Tibial nerve (tissue), 4 donors: ENCODE data around the gene RUNX3. TPM values are rescaled to one million over a fixed set of nuclear protein-coding genes. Genes with fewer than 3 reads are reported as not detected.
"Not testable (repeated sequence)": the region's sequence is repeated elsewhere in the genome, so short reads cannot be mapped to it uniquely, and the experiment has no call there.

Source experiments
- DNase-seq, 2 donors: peaks; one replicate each; pipeline ENCODE4 v3.0.0-alpha.2; 2019; ENCODE audit warnings: low spot score in 2 of 2
- H3K27ac ChIP-seq, 4 donors: fragments of 200-600 bp; sonication (generic) in 3 of 4; one replicate each; pipeline ENCODE4 v1.5.1; 2017 to 2019; ENCODE audit warnings: mild to moderate bottlenecking in 1 of 4
- H3K27me3 ChIP-seq, 2 donors: fragments of 200-600 bp; sonication (generic) in 1 of 2; one replicate each; pipeline versions ENCODE4 v1.5.1 to v1.6.0; 2017 to 2019
- H3K36me3 ChIP-seq, 3 donors: fragments of 200-600 bp; sonication (generic); one replicate each; pipeline ENCODE4 v1.5.1; 2018 to 2019
- H3K4me1 ChIP-seq, 4 donors: fragments of 200-600 bp; sonication (generic) in 3 of 4; one replicate each; pipeline ENCODE4 v1.5.1; 2017 to 2019
- H3K4me3 ChIP-seq, 4 donors: fragments of 200-600 bp; sonication (generic) in 3 of 4; one replicate each; pipeline ENCODE4 v1.5.1; 2017 to 2019; ENCODE audit warnings: mild to moderate bottlenecking in 1 of 4, moderate library complexity in 1 of 4
- H3K9me3 ChIP-seq, 4 donors: fragments of 200-600 bp; sonication (generic) in 3 of 4; one replicate each; pipeline ENCODE4 v1.5.1; 2017 to 2019
- CTCF ChIP-seq, 5 experiments: fragments of 200-600 bp in 3 of 5; fragments of 450-650 bp in 2 of 5; sonication (generic) in 3 of 5; IDR thresholded peaks; one replicate each; pipeline ENCODE4 v1.5.1; 2016 to 2019; ENCODE audit warnings: antibody characterized with exemption in 5 of 5, mild to moderate bottlenecking in 3 of 5, moderate library complexity in 2 of 5
- EP300 ChIP-seq, 2 donors: sonication (generic); formaldehyde crosslinking; IDR thresholded peaks; one replicate each; pipeline ENCODE4 v1.6.1; 2017; ENCODE audit warnings: antibody characterized with exemption in 2 of 2, mild to moderate bottlenecking in 1 of 2
- POLR2A ChIP-seq, 2 donors: fragments of 450-650 bp; IDR thresholded peaks; one replicate each; pipeline ENCODE4 v1.6.1; 2017; ENCODE audit warnings: antibody characterized with exemption in 2 of 2, mild to moderate bottlenecking in 2 of 2, moderate library complexity in 2 of 2
- WGBS, 2 donors: methylation state at CpG; one replicate each; pipeline ENCODE4 v1.1.5; 2018; 5-methylcytosine and 5-hydroxymethylcytosine counted together
- total RNA-seq, 4 donors: library from RNA; depleted of rRNA; stranded (reverse); fragments of >200 nt; gene quantifications; one replicate each; pipeline ENCODE4 v1.1.0, GENCODE V29; 2016

Gene RUNX3
- total RNA-seq, 4 donors from 2014 or later, result 0.22 to 3.3 (median 1.2) TPM

GRCh38 chr1:24892188-24893153, 37.6 kb downstream of the RUNX3 start:
- WGBS, 2 donors, result 81 to 88% methylated on average over 1 of the region's 1 CpG

GRCh38 chr1:24891367-24891766, 38.7 kb downstream of the RUNX3 start:
- H3K9me3 ChIP-seq, result peaks cover 0 to 26% (median 0%) of the 10 kb centered on the region in 4 donors
- 72 to 90% methylated on average over 1 of the region's 1 CpG for WGBS, 2 donors
- H3K36me3 ChIP-seq, DNase-seq, H3K4me1 ChIP-seq, H3K27ac ChIP-seq, H3K4me3 ChIP-seq, H3K27me3 ChIP-seq: not testable (repeated sequence)

More at GRCh38 chr1:24892188-24893153, 37.6 kb downstream of the RUNX3 start:
- Histone ChIP-seq H3K4me3 (no peak overlapping the region), H3K27ac (no peak overlapping the region), H3K9me3 (peaks cover 0 to 18% (median 0%) of the 10 kb centered on the region in 4 donors), H3K36me3 (no peaks in the 10 kb centered on the region), H3K4me1 (no peaks in the 10 kb centered on the region), H3K27me3 (peaks cover 0 to 6% of the 10 kb centered on the region in 2 donors)
- DNase-seq, result no peak
- no peak for TF ChIP-seq EP300 (IDR thresholded peaks at IDR 0.05)
- TF ChIP-seq POLR2A (IDR thresholded peaks at IDR 0.05), result no peak
- no peak for TF ChIP-seq CTCF (IDR thresholded peaks at IDR 0.05)

- H3K4me1 ChIP-seq, result no peaks in the 10 kb centered on the region
- no peak for TF ChIP-seq EP300 (IDR thresholded peaks at IDR 0.05)
- TF ChIP-seq POLR2A (IDR thresholded peaks at IDR 0.05), result no peak
- no peak for TF ChIP-seq CTCF (IDR thresholded peaks at IDR 0.05)
- WGBS, 2 donors, result 71 to 76% methylated on average over 2 of the region's 2 CpGs
- H3K36me3 ChIP-seq, result no peaks in the 10 kb centered on the region
- H3K4me3 ChIP-seq, result no peak overlapping the region
- no peak for DNase-seq
- no peaks in the 10 kb centered on the region for H3K27me3 ChIP-seq
- no peak overlapping the region for H3K27ac ChIP-seq
- peaks cover 0 to 30% (median 0%) of the 10 kb centered on the region in 4 donors for H3K9me3 ChIP-seq
These were observed 39.2 kb downstream of the RUNX3 start for GRCh38 chr1:24890887-24891286.

- H3K27ac ChIP-seq, result no peak overlapping the region
- no peak for DNase-seq
- WGBS, 2 donors, result 70% methylated on average over 4 of the region's 4 CpGs
- peaks cover 0 to 42% (median 0%) of the 10 kb centered on the region in 4 donors for H3K9me3 ChIP-seq
- TF ChIP-seq EP300 (IDR thresholded peaks at IDR 0.05) (no peak), CTCF (IDR thresholded peaks at IDR 0.05) (no peak), POLR2A (IDR thresholded peaks at IDR 0.05) (no peak)
- no peaks in the 10 kb centered on the region for H3K27me3 ChIP-seq
- H3K36me3 ChIP-seq, result no peaks in the 10 kb centered on the region
- H3K4me3 ChIP-seq, result no peak overlapping the region
- H3K4me1 ChIP-seq, result no peaks in the 10 kb centered on the region
These were observed 41.0 kb downstream of the RUNX3 start for GRCh38 chr1:24888971-24889676.

GRCh38 chr1:24888061-24888970, 41.8 kb downstream of the RUNX3 start:
- TF ChIP-seq EP300 (IDR thresholded peaks at IDR 0.05) (no peak), POLR2A (IDR thresholded peaks at IDR 0.05) (no peak), CTCF (IDR thresholded peaks at IDR 0.05) (no peak)

More at GRCh38 chr1:24888061-24888970, 41.8 kb downstream of the RUNX3 start:
- H3K27me3 ChIP-seq, result no peaks in the 10 kb centered on the region
- H3K4me1 ChIP-seq, result no peaks in the 10 kb centered on the region
- WGBS, 2 donors, result 91 to 95% methylated on average over 9 of the region's 9 CpGs
- H3K27ac ChIP-seq, result no peak overlapping the region
- no peak overlapping the region for H3K4me3 ChIP-seq
- DNase-seq, result no peak
- no peaks in the 10 kb centered on the region for H3K36me3 ChIP-seq
- peaks cover 0 to 50% (median 0%) of the 10 kb centered on the region in 4 donors for H3K9me3 ChIP-seq
